Measurements from ENCODE around the gene HLA-DQB2. TPM values are rescaled to one million over a fixed set of nuclear protein-coding genes. Genes with fewer than 3 reads are reported as not detected.

The HLA-DQB2 gene
- total RNA-seq, 1 experiment from 2014 or later = not detected

- no peaks in the 10 kb centered on the region for H3K79me2 ChIP-seq (ENCODE audit: low read length)
- no peak overlapping the region for H3K4me2 ChIP-seq (ENCODE audit: low read length)
- H3F3A ChIP-seq (ENCODE audit: low read length, unreplicated experiment) = no peaks in the 10 kb centered on the region
- no peaks in the 10 kb centered on the region for H4K20me1 ChIP-seq (ENCODE audit: low read length)
- intact Hi-C loops (cut with micrococcal nuclease) = no loop called here
- no peak overlapping the region for H3K4me3 ChIP-seq (ENCODE audit: low read length)
- ATAC-seq = no peak
- no TSS peak for BruUV-seq (replicated peaks)
- no peaks in the 10 kb centered on the region for H3K36me3 ChIP-seq (ENCODE audit: low read depth, low read length)
- H3K9me2 ChIP-seq (replicated peaks; ENCODE audit: low read length) = no peaks in the 10 kb centered on the region
- ChIA-PET POLR2A (ENCODE audit: unreplicated experiment) (no interaction called here), CTCF (no interaction called here)
- no peaks in the 10 kb centered on the region for H3K9me3 ChIP-seq (ENCODE audit: low read length)
- H3K4me1 ChIP-seq (ENCODE audit: insufficient read depth, low read length) = no peaks in the 10 kb centered on the region
- no peak for TF ChIP-seq CTCF (conservative IDR thresholded peaks at IDR 0.05; ENCODE audit: low read depth, low read length)
- no peak for TF ChIP-seq EZH2 (IDR thresholded peaks at IDR 0.05; ENCODE audit: low read length, unreplicated experiment)
- TF ChIP-seq EZH2phosphoT487 (IDR thresholded peaks at IDR 0.05; ENCODE audit: borderline replicate concordance, low read length) = no peak
- no peak overlapping the region for H2AFZ ChIP-seq (ENCODE audit: low read length)
- H3K27me3 ChIP-seq (ENCODE audit: low read length) = peaks cover 40% of the 10 kb centered on the region
- no peak overlapping the region for H3K27ac ChIP-seq (ENCODE audit: low read length)
- no peak overlapping the region for H3K9ac ChIP-seq (ENCODE audit: low read length)
- DNase-seq = no peak
Observed at GRCh38 chr6:32713241-32713640, 50.1 kb downstream of the HLA-DQB2 start.

- no peak overlapping the region for H3K4me3 ChIP-seq (ENCODE audit: low read length)
- H3F3A ChIP-seq (ENCODE audit: low read length, unreplicated experiment) = no peaks in the 10 kb centered on the region
- no peaks in the 10 kb centered on the region for H3K36me3 ChIP-seq (ENCODE audit: low read depth, low read length)
- no peaks in the 10 kb centered on the region for H3K79me2 ChIP-seq (ENCODE audit: low read length)
- no peak overlapping the region for H3K9ac ChIP-seq (ENCODE audit: low read length)
- intact Hi-C loops (cut with micrococcal nuclease) = no loop called here
- BruUV-seq (replicated peaks) = no TSS peak
- no peak overlapping the region for H3K4me2 ChIP-seq (ENCODE audit: low read length)
- H3K27me3 ChIP-seq (ENCODE audit: low read length) = peaks cover 38% of the 10 kb centered on the region
- no peak overlapping the region for H2AFZ ChIP-seq (ENCODE audit: low read length)
- no peaks in the 10 kb centered on the region for H3K4me1 ChIP-seq (ENCODE audit: insufficient read depth, low read length)
- H4K20me1 ChIP-seq (ENCODE audit: low read length) = no peaks in the 10 kb centered on the region
- TF ChIP-seq EZH2 (IDR thresholded peaks at IDR 0.05; ENCODE audit: low read length, unreplicated experiment) (no peak), EZH2phosphoT487 (IDR thresholded peaks at IDR 0.05; ENCODE audit: borderline replicate concordance, low read length) (no peak), CTCF (conservative IDR thresholded peaks at IDR 0.05; ENCODE audit: low read depth, low read length) (no peak)
- CTCF ChIA-PET = no interaction called here
- H3K9me3 ChIP-seq (ENCODE audit: low read length) = no peaks in the 10 kb centered on the region
- DNase-seq (no peak), ATAC-seq (no peak)
- no peaks in the 10 kb centered on the region for H3K9me2 ChIP-seq (replicated peaks; ENCODE audit: low read length)
- H3K27ac ChIP-seq (ENCODE audit: low read length) = no peak overlapping the region
- POLR2A ChIA-PET (ENCODE audit: unreplicated experiment) = no interaction called here
Observed at GRCh38 chr6:32709625-32710024, 53.7 kb downstream of the HLA-DQB2 start.

Small RNAs within 50 kb of the gene (microRNA-seq; reads per million reads assigned to microRNA genes)
- not detected for gene MIR3135B (ENCODE audit: unreplicated experiment)

Other genes starting within 250 kb of the HLA-DQB2 start
- gene HLA-DRB5, start 233.2 kb downstream of the HLA-DQB2 start, total RNA-seq (2014; rRNA removed) = not detected in 2 replicates
- gene HLA-DRB1, start 173.7 kb downstream of the HLA-DQB2 start, total RNA-seq (2014; rRNA removed) = not detected in 2 replicates
- gene HLA-DQA1, start 126.1 kb downstream of the HLA-DQB2 start, total RNA-seq (2014; rRNA removed) = not detected in 2 replicates
- not detected in 2 replicates for gene HLA-DQB1, start 96.9 kb downstream of the HLA-DQB2 start, total RNA-seq (2014; rRNA removed)
- gene HLA-DQA2, start 22.1 kb downstream of the HLA-DQB2 start, total RNA-seq (2014; rRNA removed) = not detected in 2 replicates
- gene HLA-DOB, start 53.5 kb upstream of the HLA-DQB2 start, total RNA-seq (2014; rRNA removed) = 0.29 and 0.63 TPM in 2 replicates
- 90.5 and 93.0 TPM in 2 replicates for gene TAP2, start 75.2 kb upstream of the HLA-DQB2 start, total RNA-seq (2014; rRNA removed)
- gene PSMB8, start 80.5 kb upstream of the HLA-DQB2 start, total RNA-seq (2014; rRNA removed) = 21.2 and 31.6 TPM in 2 replicates
- 15.8 and 19.4 TPM in 2 replicates for gene TAP1, start 90.2 kb upstream of the HLA-DQB2 start, total RNA-seq (2014; rRNA removed)
- 0.40 and 1.5 TPM in 2 replicates for gene PSMB9, start 90.7 kb upstream of the HLA-DQB2 start, total RNA-seq (2014; rRNA removed)
- not detected in 2 replicates for gene HLA-DMB, start 177.5 kb upstream of the HLA-DQB2 start, total RNA-seq (2014; rRNA removed)
- gene HLA-DMA, start 189.6 kb upstream of the HLA-DQB2 start, total RNA-seq (2014; rRNA removed) = 1.7 and 3.0 TPM in 2 replicates
- gene BRD2, start 205.1 kb upstream of the HLA-DQB2 start, total RNA-seq (2014; rRNA removed) = 171 and 192 TPM in 2 replicates
- not detected in 2 replicates for gene HLA-DOA, start 246.1 kb upstream of the HLA-DQB2 start, total RNA-seq (2014; rRNA removed)

Data from PC-3 (cell line).